Gastroesophageal sphincter (tissue), 4 donors: ENCODE measurements around the gene SUSD3. TPM values are rescaled to one million over a fixed set of nuclear protein-coding genes. Genes with fewer than 3 reads are reported as not detected.
"Not testable (repeated sequence)": the region's sequence is repeated elsewhere in the genome, so short reads cannot be mapped to it uniquely, and the experiment has no call there.

ENCODE experiments used
- ATAC-seq: fragments of 150-250 bp; one replicate; pipeline ENCODE4 v1.9.1; 2016; ENCODE audit warnings: mild to moderate bottlenecking, moderate library complexity
- H3K27ac ChIP-seq, 4 donors: fragments of 200-600 bp; sonication (generic) in 3 of 4; 1 replicate in 3 of 4; 2 replicates in 1 of 4; pipeline ENCODE4 v1.5.1; 2016 to 2019
- H3K27me3 ChIP-seq: fragments of 200-600 bp; sonication (generic); one replicate; pipeline ENCODE4 v1.5.1; 2019
- H3K36me3 ChIP-seq, 2 donors: fragments of 200-600 bp; sonication (generic); one replicate each; pipeline ENCODE4 v1.5.1; 2019; ENCODE audit warnings: control low read depth in 1 of 2
- H3K4me1 ChIP-seq, 3 donors: fragments of 200-600 bp; sonication (generic); 1 replicate in 2 of 3; 2 replicates in 1 of 3; pipeline ENCODE4 v1.5.1; 2016 to 2019; ENCODE audit warnings: control low read depth in 2 of 3
- H3K4me3 ChIP-seq, 2 donors: fragments of 200-600 bp; sonication (generic); one replicate each; pipeline ENCODE4 v1.5.1; 2019; ENCODE audit warnings: mild to moderate bottlenecking in 1 of 2, moderate library complexity in 1 of 2
- H3K9me3 ChIP-seq, 3 donors: fragments of 200-600 bp; sonication (generic); one replicate each; pipeline ENCODE4 v1.5.1; 2017 to 2019; ENCODE audit warnings: control low read depth in 2 of 3
- EP300 ChIP-seq: sonication (generic); formaldehyde crosslinking; IDR thresholded peaks from one replicate; pipeline ENCODE4 v1.6.1; 2017; ENCODE audit warnings: antibody characterized with exemption, mild to moderate bottlenecking
- POLR2A ChIP-seq, 2 donors: fragments of 450-650 bp; IDR thresholded peaks; one replicate each; pipeline ENCODE4 v1.6.1; 2017; ENCODE audit warnings: antibody characterized with exemption in 2 of 2, mild to moderate bottlenecking in 2 of 2, moderate library complexity in 1 of 2
- POLR2AphosphoS5 ChIP-seq: sonication (generic); formaldehyde crosslinking; IDR thresholded peaks from one replicate; pipeline ENCODE4 v1.6.1; 2017; ENCODE audit warnings: antibody characterized with exemption
- WGBS, 2 donors: methylation state at CpG; one replicate each; pipeline ENCODE4 v1.1.5; 2018; ENCODE audit warnings: low coverage in 1 of 2; 5-methylcytosine and 5-hydroxymethylcytosine counted together
- total RNA-seq, 4 donors: library from RNA; depleted of rRNA; stranded (reverse); fragments of >200 nt; gene quantifications; one replicate each; pipeline ENCODE4 v1.1.0, GENCODE V29; 2016
- TF ChIP-seq, protein P1 (sequence below), 4 experiments: fragments of 200-600 bp in 2 of 4; fragments of 450-650 bp in 2 of 4; sonication (generic) in 1 of 4; IDR thresholded peaks; one replicate each; pipeline ENCODE4 v1.5.1; 2017 to 2019; ENCODE audit warnings: antibody characterized with exemption in 4 of 4, mild to moderate bottlenecking in 2 of 4, moderate library complexity in 2 of 4

SUSD3 gene
- total RNA-seq, 4 donors from 2014 or later, result 1.5 to 4.7 (median 2.1) TPM; not detected in 1

DNA sequence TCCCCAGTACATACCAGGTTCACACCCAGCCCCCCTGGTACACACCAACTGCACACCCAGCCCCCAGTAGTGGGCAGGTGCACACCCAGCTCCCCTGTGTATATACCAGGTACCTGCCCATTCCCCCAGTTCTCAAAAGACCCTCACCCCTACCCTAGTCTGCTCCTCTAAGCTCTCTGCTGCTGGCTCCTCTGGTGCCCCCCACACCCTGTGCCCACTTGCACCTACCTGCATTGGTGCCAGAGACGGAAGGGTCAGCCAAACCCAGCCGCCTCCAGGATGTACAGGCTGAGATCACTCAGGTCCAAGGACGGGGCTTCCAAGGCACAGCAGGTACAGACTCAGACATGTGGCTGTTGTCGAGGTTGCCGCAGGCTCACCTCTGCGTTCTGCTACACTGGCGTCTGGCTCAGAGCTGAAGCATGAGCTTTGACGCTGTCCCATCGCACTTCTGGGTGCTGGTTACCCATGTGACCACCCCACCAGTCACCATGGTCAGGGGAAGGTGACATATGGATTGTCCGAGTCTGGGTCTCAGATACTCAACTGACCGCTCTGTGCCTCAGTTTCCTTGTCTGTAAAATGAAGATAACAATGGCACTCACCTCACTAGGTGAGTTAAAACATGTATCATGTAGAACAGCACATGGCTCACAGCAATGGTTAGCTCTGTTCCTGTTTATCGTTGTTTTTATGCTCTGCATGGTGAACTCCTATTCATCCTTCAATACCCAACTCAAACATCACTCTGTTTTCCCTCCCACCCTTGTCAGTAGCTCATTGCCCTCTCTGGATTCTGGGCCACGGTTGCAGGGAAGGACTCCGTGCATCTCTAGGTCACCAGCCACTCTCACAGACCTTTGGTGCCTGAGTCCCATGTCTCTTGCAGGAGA lies 45.3 kb upstream of the SUSD3 start:
- 83 to 93% methylated on average over 1 to 5 of the region's 14 CpGs for WGBS, 2 donors
- no peak for ATAC-seq
- H3K27ac ChIP-seq, result no peak overlapping the region
- TF ChIP-seq, protein P1, sequence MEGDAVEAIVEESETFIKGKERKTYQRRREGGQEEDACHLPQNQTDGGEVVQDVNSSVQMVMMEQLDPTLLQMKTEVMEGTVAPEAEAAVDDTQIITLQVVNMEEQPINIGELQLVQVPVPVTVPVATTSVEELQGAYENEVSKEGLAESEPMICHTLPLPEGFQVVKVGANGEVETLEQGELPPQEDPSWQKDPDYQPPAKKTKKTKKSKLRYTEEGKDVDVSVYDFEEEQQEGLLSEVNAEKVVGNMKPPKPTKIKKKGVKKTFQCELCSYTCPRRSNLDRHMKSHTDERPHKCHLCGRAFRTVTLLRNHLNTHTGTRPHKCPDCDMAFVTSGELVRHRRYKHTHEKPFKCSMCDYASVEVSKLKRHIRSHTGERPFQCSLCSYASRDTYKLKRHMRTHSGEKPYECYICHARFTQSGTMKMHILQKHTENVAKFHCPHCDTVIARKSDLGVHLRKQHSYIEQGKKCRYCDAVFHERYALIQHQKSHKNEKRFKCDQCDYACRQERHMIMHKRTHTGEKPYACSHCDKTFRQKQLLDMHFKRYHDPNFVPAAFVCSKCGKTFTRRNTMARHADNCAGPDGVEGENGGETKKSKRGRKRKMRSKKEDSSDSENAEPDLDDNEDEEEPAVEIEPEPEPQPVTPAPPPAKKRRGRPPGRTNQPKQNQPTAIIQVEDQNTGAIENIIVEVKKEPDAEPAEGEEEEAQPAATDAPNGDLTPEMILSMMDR (IDR thresholded peaks at IDR 0.05), result no peak
- TF ChIP-seq EP300 (no peak), POLR2AphosphoS5 (no peak), POLR2A (IDR thresholded peaks at IDR 0.05) (no peak)
- no peak overlapping the region for H3K4me3 ChIP-seq
- no peaks in the 10 kb centered on the region for H3K9me3 ChIP-seq
- H3K4me1 ChIP-seq, result no peaks in the 10 kb centered on the region
- peaks cover 21% of the 10 kb centered on the region for H3K27me3 ChIP-seq
- H3K36me3 ChIP-seq, result no peaks in the 10 kb centered on the region

DNA sequence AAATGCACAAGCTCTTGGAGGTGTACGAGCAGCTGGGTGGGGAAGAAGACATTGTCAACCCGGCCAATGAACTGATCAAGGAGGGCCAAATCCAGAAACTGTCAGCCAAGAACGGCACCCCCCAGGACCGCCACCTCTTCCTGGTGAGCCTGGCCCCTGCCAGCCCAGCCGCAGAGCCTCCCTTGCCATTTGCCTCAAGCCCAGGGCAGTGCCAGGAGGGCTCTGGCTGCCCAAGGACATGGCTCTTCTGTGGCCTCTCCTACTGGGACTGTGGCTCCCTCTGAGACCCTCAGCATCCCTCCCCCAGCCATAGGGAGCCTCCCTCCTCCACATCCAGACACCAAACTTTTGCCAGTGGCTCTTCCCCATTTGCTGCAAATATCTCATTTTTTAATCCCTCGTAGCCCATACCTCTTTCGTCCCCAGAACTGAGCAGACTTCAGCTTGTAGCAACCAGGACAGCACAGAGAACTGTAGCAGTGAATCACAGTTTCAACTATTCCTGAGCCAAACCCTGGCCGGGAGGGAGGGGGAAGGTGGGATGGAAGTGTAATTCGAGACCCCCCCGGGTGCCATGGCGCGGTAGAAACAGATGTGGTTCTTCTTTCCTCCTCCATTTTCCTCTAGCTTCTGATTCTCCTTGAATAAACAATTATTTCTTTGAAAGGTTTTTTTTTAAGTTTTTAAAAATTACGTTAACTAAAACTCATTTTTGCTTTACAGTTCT lies 44.5 kb upstream of the SUSD3 start:
- Histone ChIP-seq H3K36me3 (no peaks in the 10 kb centered on the region), H3K9me3 (no peaks in the 10 kb centered on the region), H3K27ac (no peak overlapping the region), H3K27me3 (peaks cover 21% of the 10 kb centered on the region), H3K4me3 (no peak overlapping the region), H3K4me1 (no peaks in the 10 kb centered on the region)
- 30 to 58% methylated on average over 6 to 7 of the region's 13 CpGs for WGBS, 2 donors
- no peak for ATAC-seq
- TF ChIP-seq, protein P1 (IDR thresholded peaks at IDR 0.05), result no peak
- no peak for TF ChIP-seq POLR2AphosphoS5
- no peak for TF ChIP-seq EP300
- no peak for TF ChIP-seq POLR2A (IDR thresholded peaks at IDR 0.05)

DNA sequence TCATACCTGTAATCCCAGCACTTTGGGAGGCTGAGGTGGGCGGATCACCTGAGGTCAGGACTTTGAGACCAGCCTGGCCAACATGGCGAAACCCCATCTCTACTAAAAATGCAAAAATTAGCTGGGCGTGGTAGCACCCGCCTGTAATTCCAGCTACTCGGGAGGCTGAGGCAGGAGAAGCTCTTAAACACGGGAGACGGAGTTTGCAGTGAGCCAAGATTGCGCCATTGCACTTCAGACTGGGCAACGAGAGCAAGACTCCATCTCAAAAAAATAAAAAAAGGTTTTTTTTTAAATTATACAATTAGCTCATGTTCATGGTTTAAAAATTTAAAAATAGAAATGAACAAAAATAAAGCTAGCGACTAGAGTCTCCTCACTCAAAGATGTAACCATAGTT lies 43.3 kb upstream of the SUSD3 start:
- not testable (repeated sequence) for H3K4me3 ChIP-seq, H3K27ac ChIP-seq, H3K9me3 ChIP-seq, H3K4me1 ChIP-seq, H3K36me3 ChIP-seq, ATAC-seq
- WGBS, 2 donors, result 52 to 80% methylated on average over 2 to 5 of the region's 10 CpGs
- peaks cover 21% of the 10 kb centered on the region for H3K27me3 ChIP-seq

DNA sequence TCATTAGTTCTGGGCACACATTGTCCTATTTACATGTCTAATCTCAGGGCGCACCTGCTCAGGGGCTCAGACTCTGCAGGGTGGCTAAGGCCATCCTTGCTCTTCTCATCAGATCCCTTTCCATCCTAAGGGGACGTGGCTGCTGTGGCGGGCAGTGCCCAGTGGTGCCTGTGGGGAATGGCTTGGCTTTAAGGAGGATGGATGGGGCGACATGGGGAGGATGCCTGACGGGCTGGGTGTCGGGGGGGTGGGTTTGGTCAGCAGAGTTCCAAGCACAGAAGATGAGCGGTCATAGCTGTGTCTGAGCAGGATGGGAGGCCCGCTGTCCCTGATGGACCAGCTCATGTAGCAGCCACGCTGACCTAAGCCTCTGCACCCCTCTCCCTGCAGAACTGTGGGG lies 40.9 kb upstream of the SUSD3 start:
- WGBS, 2 donors, result no CpG with 5 or more reads among the region's 9 CpGs
- H3K9me3 ChIP-seq, result no peaks in the 10 kb centered on the region
- H3K27ac ChIP-seq, result no peak overlapping the region
- peaks cover 21% of the 10 kb centered on the region for H3K27me3 ChIP-seq
- H3K4me3 ChIP-seq, result no peak overlapping the region
- no peak for TF ChIP-seq POLR2AphosphoS5
- TF ChIP-seq EP300, result no peak
- TF ChIP-seq, protein P1 (IDR thresholded peaks at IDR 0.05), result no peak
- no peak for TF ChIP-seq POLR2A (IDR thresholded peaks at IDR 0.05)
- H3K36me3 ChIP-seq, result no peaks in the 10 kb centered on the region
- no peaks in the 10 kb centered on the region for H3K4me1 ChIP-seq
- ATAC-seq, result no peak

GRCh38 chr9:93020151-93020550 lies 38.4 kb upstream of the SUSD3 start:
- H3K4me3 ChIP-seq, result no peak overlapping the region
- H3K27me3 ChIP-seq, result peaks cover 6% of the 10 kb centered on the region
- H3K27ac ChIP-seq, result no peak overlapping the region
- 100% methylated on average over 3 of the region's 11 CpGs; no CpG with 5 or more reads in 1 of the 2 donors for WGBS, 2 donors
- no peaks in the 10 kb centered on the region for H3K36me3 ChIP-seq
- ATAC-seq, result no peak
- no peaks in the 10 kb centered on the region for H3K9me3 ChIP-seq
- TF ChIP-seq POLR2AphosphoS5, result no peak
- TF ChIP-seq, protein P1 (IDR thresholded peaks at IDR 0.05), result no peak
- TF ChIP-seq POLR2A (IDR thresholded peaks at IDR 0.05), result no peak
- no peak for TF ChIP-seq EP300
- no peaks in the 10 kb centered on the region for H3K4me1 ChIP-seq
